Lung (tissue), 12 donors: ENCODE results near the gene RIN3. TPM values are rescaled to one million over a fixed set of nuclear protein-coding genes. Genes with fewer than 3 reads are reported as not detected.
"Not testable (repeated sequence)": the region's sequence is repeated elsewhere in the genome, so short reads cannot be mapped to it uniquely, and the experiment has no call there.

Experiments
- ATAC-seq: fragments of 200-7000 bp; cut with Tn5 transposase; one replicate; pipeline ENCODE4 v1.9.1; 2020; ENCODE audit warnings: moderate number of reproducible peaks; ENCODE audit not compliant: insufficient read depth, low FRiP score
- DNase-seq, 3 donors: peaks; one replicate each; pipeline ENCODE4 v3.0.0-alpha.2; 2013 to 2017
- H3K27ac ChIP-seq, 2 donors: one replicate each; pipeline ENCODE4 v1.5.1; 2013; ENCODE audit warnings: mild to moderate bottlenecking in 2 of 2, moderate library complexity in 2 of 2, control low read depth in 1 of 2, inconsistent platforms in 1 of 2, low read depth in 1 of 2, low read length in 1 of 2
- H3K27me3 ChIP-seq, 3 donors: one replicate each; pipeline ENCODE4 v1.5.1; 2013; ENCODE audit warnings: low read length in 2 of 3; ENCODE audit not compliant: control insufficient read depth in 3 of 3, insufficient read depth in 3 of 3
- H3K36me3 ChIP-seq, 4 donors: one replicate each; pipeline ENCODE4 v1.5.1; 2013; ENCODE audit warnings: low read length in 4 of 4, mild to moderate bottlenecking in 1 of 4, moderate library complexity in 1 of 4; ENCODE audit not compliant: control insufficient read depth in 4 of 4, insufficient read depth in 4 of 4
- H3K4me1 ChIP-seq, 5 donors: one replicate each; pipeline ENCODE4 v1.5.1; 2013; ENCODE audit warnings: low read length in 5 of 5, mild to moderate bottlenecking in 2 of 5, moderate library complexity in 1 of 5; ENCODE audit not compliant: control insufficient read depth in 5 of 5, insufficient read depth in 5 of 5
- H3K4me3 ChIP-seq: one replicate; pipeline ENCODE4 v1.5.1; 2013; ENCODE audit warnings: mild to moderate bottlenecking, control low read depth, moderate library complexity
- H3K9ac ChIP-seq, 2 donors: one replicate each; pipeline ENCODE4 v1.5.1; 2013; ENCODE audit warnings: low read length in 2 of 2, control low read depth in 1 of 2; ENCODE audit not compliant: insufficient read depth in 1 of 2
- H3K9me3 ChIP-seq, 4 donors: one replicate each; pipeline ENCODE4 v1.5.1; 2013; ENCODE audit warnings: low read length in 3 of 4, mild to moderate bottlenecking in 1 of 4, moderate library complexity in 1 of 4; ENCODE audit not compliant: control insufficient read depth in 4 of 4, insufficient read depth in 3 of 4
- CTCF ChIP-seq: IDR thresholded peaks from 2 replicates; pipeline ENCODE4 v1.5.1; 2012; ENCODE audit warnings: mild to moderate bottlenecking; ENCODE audit errors: control extremely low read depth, extremely low read depth
- WGBS, 2 donors: extraction: QIAGEN DNeasy Blood & Tissue Kit; methylation state at CpG; one replicate each; pipeline ENCODE4 v1.1.7; 2013; 5-methylcytosine and 5-hydroxymethylcytosine counted together
- polyA plus RNA-seq, 2 donors: library from polyadenylated mRNA; stranded (reverse); fragments of 200-250 nt; gene quantifications; one replicate each; pipeline ENCODE4 v1.2.1, GENCODE V29; 2013
- total RNA-seq, 2 donors: library from RNA; depleted of rRNA in 1 of 2; stranded (reverse); fragments of >200 nt in 1 of 2; gene quantifications; one replicate each; pipeline ENCODE4 v1.2.1, GENCODE V29; 2014 to 2021
- donor health status: control.
- donor health status: control.
- donor health status: Bipolar disorder and iron deficiency.
- donor health status: healthy.
- donor health status: DM: yes; HTN: yes; CAD: no.

RIN3 gene
- total and polyA plus RNA-seq, 4 donors: 19.3 to 55.5 (median 40.2) TPM

GRCh38 chr14:92534932-92535643 is 21.5 kb downstream of the RIN3 start:
- Histone ChIP-seq H3K4me3 (no peak overlapping the region), H3K27me3 (no peaks in the 10 kb centered on the region), H3K9ac (no peak overlapping the region), H3K36me3 (no peaks in the 10 kb centered on the region), H3K4me1 (peaks cover 6 to 35% (median 20%) of the 10 kb centered on the region in 5 donors), H3K27ac (peak overlapping the region in 1 of 2 donors; percentile 48), H3K9me3 (no peaks in the 10 kb centered on the region)
- DNase-seq: no peak
- ATAC-seq: no peak
- no peak for TF ChIP-seq CTCF
- WGBS, 2 donors: 54 to 69% methylated on average over 17 of the region's 17 CpGs

GRCh38 chr14:92536231-92536630 is 22.6 kb downstream of the RIN3 start:
- not testable (repeated sequence) for H3K27me3 ChIP-seq, H3K9me3 ChIP-seq, ATAC-seq, H3K4me3 ChIP-seq, H3K9ac ChIP-seq, H3K36me3 ChIP-seq
- DNase-seq: peak in 1 of 3 donors; percentile 56
- Histone ChIP-seq H3K4me1 (peaks cover 8 to 45% (median 20%) of the 10 kb centered on the region in 5 donors), H3K27ac (peak overlapping the region in 1 of 2 donors; percentile 8)
- WGBS, 2 donors: 76 to 83% methylated on average over 8 of the region's 8 CpGs

- H3K36me3 ChIP-seq: no peaks in the 10 kb centered on the region
- no peak overlapping the region for H3K4me3 ChIP-seq
- no peaks in the 10 kb centered on the region for H3K27me3 ChIP-seq
- H3K4me1 ChIP-seq: peaks cover 9 to 38% (median 20%) of the 10 kb centered on the region in 5 donors
- DNase-seq: no peak
- no peaks in the 10 kb centered on the region for H3K9me3 ChIP-seq
- WGBS, 2 donors: 79 to 82% methylated on average over 6 of the region's 6 CpGs
- no peak for TF ChIP-seq CTCF
- no peak for ATAC-seq
- H3K27ac ChIP-seq: no peak overlapping the region
- no peak overlapping the region for H3K9ac ChIP-seq
Observed at GRCh38 chr14:92538412-92538985, 24.9 kb downstream of the RIN3 start.

GRCh38 chr14:92539419-92539818 is 25.8 kb downstream of the RIN3 start:
- peak overlapping the region; percentile 65 to 89 for H3K27ac ChIP-seq
- H3K27me3 ChIP-seq: no peaks in the 10 kb centered on the region
- no peaks in the 10 kb centered on the region for H3K36me3 ChIP-seq
- no peak for TF ChIP-seq CTCF
- peaks cover 9 to 38% (median 20%) of the 10 kb centered on the region in 5 donors for H3K4me1 ChIP-seq
- DNase-seq (no peak), ATAC-seq (no peak)
- 94% methylated on average over 3 of the region's 3 CpGs for WGBS, 2 donors
- no peak overlapping the region for H3K4me3 ChIP-seq
- peak overlapping the region in 1 of 2 donors; percentile 16 for H3K9ac ChIP-seq
- H3K9me3 ChIP-seq: no peaks in the 10 kb centered on the region
